T-helper 2 cell treated with Interferon-gamma antibody and Interleukin-4, amounts not matched to agents 100 ng/mL and 5 ng/mL, for 36 hours (primary cell): Measurements from ENCODE around the gene TTC28. TPM values are rescaled to one million over a fixed set of nuclear protein-coding genes. Genes with fewer than 3 reads are reported as not detected.
"Not testable (repeated sequence)": the region's sequence is repeated elsewhere in the genome, so short reads cannot be mapped to it uniquely, and the experiment has no call there.

Experiments used
- intact Hi-C: fragments of 100-400 bp; cut with micrococcal nuclease; formaldehyde crosslinking; loops from one replicate; pipeline ENCODE4 v1.15.1; 2023
- total RNA-seq: library from RNA; stranded (reverse); gene quantifications from 2 replicates; pipeline ENCODE4 v1.2.3, GENCODE V29; 2022

TTC28 gene
- total RNA-seq, 1 donor from 2014 or later: 1.1 TPM

DNA sequence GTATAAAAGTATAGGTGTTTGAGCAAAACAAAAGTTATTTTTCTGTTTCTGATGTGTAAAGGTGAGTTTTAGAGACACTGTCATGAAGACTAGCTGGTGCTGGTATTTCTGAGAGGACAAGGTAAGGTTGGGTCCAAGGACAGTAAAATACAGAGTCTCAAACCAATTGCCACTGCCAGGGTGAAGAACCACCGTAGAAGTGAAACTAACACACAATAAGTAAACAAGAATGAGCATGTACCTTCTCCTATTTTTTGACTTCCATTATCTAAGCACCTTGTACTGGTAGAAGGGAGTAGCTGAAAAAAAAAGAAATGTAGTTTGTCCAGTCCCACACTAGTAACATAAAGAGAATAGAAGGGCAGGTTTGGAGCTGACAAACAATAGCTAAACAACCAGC lies 117.3 kb downstream of the TTC28 start:
- intact Hi-C loops: no loop called here

DNA sequence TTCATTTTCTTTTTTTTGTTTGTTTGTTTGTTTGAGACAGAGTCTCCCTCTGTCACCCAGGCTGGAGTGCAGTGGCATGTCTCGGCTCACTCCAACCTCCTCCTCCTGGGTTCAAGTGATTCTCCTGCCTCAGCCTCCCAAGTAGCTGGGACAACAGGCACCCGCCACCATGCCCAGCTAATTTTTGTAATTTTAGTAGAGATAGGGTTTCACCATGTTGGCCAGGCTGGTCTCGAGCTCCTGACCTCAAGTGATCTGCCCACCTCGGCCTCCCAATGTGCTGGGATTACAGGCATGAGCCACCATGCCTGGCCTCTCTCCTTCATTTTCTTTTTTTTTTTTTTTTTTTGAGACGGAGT lies 118.9 kb downstream of the TTC28 start:
- intact Hi-C loops: not testable (repeated sequence)

DNA sequence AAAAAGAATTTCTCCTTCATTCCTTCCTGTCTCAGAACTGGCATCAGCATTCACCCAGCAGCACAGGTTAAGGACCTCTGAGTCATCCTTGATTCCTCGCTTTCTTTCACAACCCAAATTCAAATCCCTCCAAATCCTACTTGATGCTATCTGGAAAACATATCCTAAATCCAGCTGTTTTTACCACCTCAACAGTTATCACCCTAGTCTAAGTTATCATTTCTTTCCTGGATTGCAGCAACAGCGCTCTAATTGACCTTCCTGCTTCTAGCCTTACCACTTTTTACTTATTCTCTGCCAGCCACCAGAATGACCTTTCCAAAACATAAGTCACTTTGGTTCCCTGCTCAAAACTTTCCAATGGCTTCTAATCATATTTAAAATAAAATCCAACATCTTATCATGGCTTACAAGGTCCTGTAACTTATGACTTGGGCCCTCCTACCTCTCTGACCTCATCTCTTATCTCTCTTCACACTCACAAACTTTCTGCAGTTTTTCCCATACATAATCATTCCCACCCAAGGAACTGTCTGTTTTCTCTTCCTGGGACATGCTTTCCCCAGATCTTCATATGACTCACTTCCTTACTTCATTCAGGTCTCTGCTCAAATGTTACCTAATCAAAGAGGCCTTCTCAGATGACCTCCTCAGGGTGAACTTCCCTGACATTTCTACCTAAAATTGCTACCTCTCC lies 119.4 kb downstream of the TTC28 start:
- intact Hi-C loops: no loop called here

GRCh38 chr22:28557184-28557583 lies 122.5 kb downstream of the TTC28 start:
- intact Hi-C loops: no loop called here

GRCh38 chr22:28553108-28553866 lies 126.4 kb downstream of the TTC28 start:
- intact Hi-C loops: not testable (repeated sequence)

DNA sequence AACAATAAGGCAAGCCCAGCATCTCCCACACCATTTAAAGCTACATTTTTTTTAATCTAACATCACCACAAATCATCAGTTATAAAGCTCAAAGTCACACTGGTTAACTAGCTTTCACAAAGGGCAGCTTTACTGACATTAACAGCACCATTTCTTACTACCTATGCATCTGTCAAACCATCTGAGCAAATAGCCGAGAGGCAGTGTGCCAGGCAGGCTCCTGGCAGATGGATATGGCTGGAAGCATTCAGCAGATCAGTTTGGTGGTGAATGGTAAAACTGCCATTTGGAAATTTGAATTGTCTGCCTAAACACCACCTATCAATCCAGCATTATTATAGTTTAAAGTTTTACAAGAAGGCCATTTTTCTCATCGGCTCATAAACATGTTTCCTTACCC lies 131.2 kb downstream of the TTC28 start:
- intact Hi-C loops: no loop called here

DNA sequence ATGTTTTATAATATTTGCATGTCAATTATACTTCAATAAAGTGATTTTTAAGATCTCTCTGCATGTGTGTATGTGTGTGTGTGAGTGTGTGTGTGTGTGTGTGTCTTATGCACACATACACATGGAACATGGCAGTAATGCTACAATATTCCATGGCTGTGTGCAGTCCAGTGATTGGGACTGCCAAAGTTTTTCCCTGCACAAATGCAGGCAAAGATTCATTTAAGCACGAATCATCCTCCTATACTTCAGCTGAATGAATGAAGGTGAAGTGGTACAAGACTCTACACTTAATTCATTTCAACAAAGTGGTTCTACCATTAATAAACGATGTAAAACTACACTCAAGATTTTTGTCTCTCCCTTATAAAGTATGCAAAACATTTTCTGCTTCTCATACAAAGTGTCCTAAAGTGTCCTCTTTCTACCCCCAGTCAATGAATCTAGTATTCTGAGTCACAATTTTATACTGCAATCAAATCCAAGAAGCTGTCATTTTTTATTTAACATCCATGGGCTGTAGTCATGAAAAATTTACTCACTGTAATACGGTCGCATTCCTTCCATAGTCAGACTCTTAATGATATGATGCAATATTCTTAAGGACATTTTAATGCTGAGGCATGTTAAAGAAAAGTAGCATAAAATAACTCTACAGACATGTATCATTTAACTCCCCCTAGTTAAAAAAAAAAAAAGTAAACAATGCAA lies 132.4 kb downstream of the TTC28 start:
- intact Hi-C loops: no loop called here

DNA sequence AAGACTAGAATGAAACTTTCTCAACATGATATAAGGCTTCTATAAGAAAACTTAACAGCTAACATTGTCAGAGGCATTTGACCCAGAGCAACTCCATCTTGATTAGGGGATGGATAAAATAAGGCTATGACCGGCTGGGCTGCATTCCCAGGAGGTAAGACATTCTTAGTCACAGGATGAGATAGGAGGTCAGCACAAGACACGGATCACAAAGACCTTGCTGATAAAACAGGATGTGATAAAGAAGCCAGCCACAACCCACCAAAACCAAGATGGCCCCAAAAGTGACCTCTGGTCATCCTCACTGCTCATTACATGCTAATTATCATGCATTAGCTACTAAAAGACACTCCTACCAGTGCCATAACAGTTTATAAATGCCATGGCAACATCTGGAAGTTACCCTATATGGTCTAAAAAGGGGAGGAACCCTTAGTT lies 135.2 kb downstream of the TTC28 start:
- intact Hi-C loops: no loop called here

- intact Hi-C loops: no loop called here
These were observed 136.5 kb downstream of the TTC28 start for GRCh38 chr22:28542980-28543621.

- intact Hi-C loops: no loop called here
These were observed 138.5 kb downstream of the TTC28 start for GRCh38 chr22:28541137-28541536.

- intact Hi-C loops: no loop called here
These were observed 140.7 kb downstream of the TTC28 start for GRCh38 chr22:28538922-28539321.

DNA sequence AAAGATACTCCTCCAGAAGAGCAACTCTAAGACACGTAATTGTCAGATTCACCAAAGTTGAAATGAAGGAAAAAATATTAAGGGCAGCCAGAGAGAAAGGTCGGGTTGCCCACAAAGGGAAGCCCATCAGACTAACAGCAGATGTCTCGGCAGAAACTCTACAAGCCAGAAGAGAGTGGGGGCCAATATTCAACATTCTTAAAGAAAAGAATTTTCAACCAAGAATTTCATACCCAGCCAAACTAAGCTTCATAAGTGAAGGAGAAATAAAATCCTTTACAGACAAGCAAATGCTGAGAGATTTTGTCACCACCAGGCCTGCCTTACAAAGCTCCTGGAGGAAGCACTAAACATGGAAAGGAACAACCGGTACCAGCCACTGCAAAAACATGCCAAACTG lies 149.1 kb downstream of the TTC28 start:
- intact Hi-C loops: not testable (repeated sequence)

GRCh38 chr22:28529144-28529543 lies 150.5 kb downstream of the TTC28 start:
- intact Hi-C loops: not testable (repeated sequence)

DNA sequence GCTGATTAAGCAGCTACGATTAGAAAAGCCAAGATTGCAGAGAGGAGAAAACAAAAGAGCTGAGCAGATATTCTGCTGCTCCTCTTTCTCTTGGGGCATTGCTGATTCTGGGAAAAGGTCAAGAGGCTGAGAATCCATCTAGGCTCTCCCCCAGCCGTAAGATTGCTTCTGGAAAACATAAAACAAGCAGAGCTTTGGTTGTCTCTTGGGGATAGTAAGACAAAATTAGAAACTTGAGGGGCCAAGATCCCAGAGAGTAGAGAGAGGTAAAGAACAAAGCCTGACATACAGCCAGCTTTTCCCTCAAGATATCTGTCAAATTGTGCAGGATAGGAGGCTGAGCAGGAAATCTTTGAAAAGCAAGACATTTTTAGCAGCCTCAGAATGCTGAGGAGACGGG lies 158.2 kb downstream of the TTC28 start:
- intact Hi-C loops: no loop called here

DNA sequence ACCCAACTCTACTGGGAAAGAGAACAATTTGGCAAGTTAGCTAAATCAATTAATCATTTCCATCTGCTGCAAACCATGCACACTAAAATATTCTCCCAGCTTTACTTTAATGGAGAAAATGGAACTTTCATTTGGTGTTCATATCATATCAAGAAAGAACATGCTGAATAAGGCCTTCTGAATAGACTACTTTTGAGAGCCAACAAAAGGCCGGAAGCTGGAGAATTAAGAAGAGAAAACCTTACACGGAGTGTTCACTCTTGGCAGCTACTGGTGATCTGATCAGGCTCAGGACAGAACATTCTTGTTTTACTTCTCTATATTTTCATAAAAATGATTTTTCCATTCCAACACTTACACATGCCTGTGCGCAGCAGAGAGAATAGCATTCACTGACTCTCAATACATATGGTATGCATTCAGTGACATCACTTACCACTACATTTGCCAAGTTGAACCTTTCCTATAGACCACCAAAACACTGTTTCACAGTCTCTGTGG lies 165.3 kb downstream of the TTC28 start:
- intact Hi-C loops: no loop called here

GRCh38 chr22:28512387-28512786 lies 167.3 kb downstream of the TTC28 start:
- intact Hi-C loops: not testable (repeated sequence)

DNA sequence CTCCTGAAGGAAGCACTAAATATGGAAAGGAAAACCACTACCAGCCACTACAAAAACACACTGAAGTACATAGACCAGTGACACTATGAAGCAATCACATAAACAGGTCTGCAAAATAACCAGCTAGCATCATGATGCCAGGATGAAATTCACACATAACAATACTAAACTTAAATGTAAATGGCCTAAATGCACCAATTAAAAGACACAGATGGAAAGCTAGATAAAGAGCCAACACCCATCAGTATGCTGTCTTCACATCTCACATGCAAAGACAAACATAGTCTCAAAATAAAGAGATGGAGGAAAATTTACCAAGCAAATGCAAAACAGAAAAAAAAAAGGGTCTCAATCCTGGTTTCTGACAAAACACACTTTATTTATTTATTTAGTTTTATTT lies 171.7 kb downstream of the TTC28 start:
- intact Hi-C loops: no loop called here

DNA sequence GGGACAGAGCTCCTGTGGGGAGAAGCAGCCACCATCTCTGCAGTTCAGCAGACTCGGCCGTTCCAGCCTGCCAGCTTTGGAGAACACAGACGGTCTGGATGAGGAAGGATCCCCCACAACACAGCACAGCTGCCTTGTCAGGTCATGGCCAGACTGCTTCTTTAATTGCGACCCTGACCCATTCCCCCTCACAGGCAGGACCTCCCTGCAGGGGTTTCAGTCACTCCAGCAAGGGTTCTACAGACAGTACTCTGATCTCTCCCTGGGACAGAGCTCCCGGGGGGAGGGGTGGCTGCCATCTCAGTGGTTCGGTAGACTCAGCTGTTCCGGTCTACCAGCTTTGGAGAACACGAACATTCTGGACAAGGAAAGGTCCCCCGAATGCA lies 173.5 kb downstream of the TTC28 start:
- intact Hi-C loops: no loop called here

- intact Hi-C loops: no loop called here
These were observed 174.1 kb downstream of the TTC28 start for GRCh38 chr22:28505416-28506149.

DNA sequence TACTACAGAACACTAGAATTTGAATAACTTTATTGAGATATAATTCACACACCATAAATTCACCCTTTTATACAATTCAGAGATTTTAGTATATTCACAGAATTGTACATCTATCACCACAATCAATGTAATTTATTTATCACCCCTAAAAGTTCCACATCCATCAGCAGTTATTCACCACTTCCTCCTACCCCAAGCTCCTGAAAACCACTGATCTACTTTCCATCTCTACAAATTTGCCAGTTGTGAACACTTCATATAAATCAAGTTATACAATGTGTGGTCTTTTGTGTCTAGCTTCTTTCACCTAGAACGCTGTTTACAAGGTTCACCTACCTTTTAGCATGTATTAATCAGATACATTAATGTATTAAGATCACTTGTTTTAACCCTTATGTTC lies 179.6 kb downstream of the TTC28 start:
- intact Hi-C loops: no loop called here

DNA sequence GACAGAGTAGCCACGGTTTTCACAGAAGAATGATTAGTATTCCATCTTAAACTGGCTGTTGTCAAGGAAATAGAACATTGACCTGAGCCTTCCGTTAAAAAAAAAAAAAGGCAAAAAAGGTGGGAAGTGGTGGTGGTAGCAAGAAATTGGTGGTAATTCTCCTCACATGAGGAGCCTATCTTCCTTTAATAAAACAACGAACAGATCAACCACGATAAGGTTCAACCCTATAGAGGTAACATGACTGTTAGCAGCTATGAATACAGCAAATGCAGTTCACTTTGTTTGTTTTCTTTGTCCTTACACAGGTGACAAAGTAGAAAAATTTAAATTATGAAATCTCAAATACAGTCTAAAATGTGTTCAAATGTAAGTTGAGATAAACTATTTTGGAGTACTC lies 181.6 kb downstream of the TTC28 start:
- intact Hi-C loops: no loop called here
